GM21723 (cell line): Measurements from ENCODE around the gene SPIRE2.
A peak's percentile ranks its signal among the peaks of the same experiment; 100 is the strongest.
"Not testable (repeated sequence)": the region's sequence is repeated elsewhere in the genome, so short reads cannot be mapped to it uniquely, and the experiment has no call there.

Experiments used
- ATAC-seq: cut with Tn5 transposase; IDR thresholded peaks from one replicate; pipeline ENCODE4 v1.9.1; 2021; ENCODE audit warnings: mild to moderate bottlenecking, moderate library complexity; ENCODE audit not compliant: unreplicated experiment

Gene SPIRE2

GRCh38 chr16:89834813-89835363 lies 6.6 kb downstream of the SPIRE2 start:
- not testable (repeated sequence) for ATAC-seq

DNA sequence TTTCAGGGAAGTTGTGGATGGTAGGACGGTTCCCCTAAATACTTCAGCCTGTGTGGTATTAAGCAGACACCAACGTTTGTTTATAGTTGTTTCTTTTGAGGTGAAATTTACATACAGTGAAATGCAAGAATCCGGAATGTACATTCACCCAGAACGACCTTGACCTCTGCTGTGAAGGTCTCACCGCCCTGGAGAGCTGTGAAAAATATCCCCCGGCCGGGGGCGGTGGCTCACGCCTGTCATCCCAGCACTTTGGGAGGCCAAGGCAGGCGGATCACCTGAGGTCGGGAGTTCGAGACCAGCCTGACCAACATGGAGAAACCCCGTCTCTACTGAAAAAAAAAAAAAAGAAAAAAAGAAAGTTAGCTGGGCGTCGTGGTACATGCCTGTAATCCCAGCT lies 8.2 kb downstream of the SPIRE2 start:
- ATAC-seq = not testable (repeated sequence)

GRCh38 chr16:89837014-89837546 lies 8.8 kb downstream of the SPIRE2 start:
- no peak for ATAC-seq

DNA sequence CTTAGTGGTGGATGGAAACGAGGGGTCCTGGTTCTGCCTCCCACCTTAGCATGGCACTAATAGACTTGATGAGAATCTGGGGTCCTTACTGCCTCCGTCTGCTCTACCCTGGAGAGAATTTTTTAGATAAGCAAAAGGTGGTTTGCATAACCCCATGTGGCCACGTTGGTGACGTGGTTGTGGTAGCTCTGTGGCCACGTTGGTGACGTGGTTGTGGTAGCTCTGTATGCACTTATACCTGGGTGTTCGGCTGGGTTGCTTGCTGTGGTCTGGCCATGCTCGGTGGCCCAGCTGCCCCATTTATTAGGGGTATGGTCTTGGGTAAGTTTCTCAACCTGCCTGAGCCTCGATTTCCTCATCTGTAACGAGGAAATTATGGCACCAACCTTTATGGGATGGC lies 13.0 kb downstream of the SPIRE2 start:
- ATAC-seq = peak; percentile 47

DNA sequence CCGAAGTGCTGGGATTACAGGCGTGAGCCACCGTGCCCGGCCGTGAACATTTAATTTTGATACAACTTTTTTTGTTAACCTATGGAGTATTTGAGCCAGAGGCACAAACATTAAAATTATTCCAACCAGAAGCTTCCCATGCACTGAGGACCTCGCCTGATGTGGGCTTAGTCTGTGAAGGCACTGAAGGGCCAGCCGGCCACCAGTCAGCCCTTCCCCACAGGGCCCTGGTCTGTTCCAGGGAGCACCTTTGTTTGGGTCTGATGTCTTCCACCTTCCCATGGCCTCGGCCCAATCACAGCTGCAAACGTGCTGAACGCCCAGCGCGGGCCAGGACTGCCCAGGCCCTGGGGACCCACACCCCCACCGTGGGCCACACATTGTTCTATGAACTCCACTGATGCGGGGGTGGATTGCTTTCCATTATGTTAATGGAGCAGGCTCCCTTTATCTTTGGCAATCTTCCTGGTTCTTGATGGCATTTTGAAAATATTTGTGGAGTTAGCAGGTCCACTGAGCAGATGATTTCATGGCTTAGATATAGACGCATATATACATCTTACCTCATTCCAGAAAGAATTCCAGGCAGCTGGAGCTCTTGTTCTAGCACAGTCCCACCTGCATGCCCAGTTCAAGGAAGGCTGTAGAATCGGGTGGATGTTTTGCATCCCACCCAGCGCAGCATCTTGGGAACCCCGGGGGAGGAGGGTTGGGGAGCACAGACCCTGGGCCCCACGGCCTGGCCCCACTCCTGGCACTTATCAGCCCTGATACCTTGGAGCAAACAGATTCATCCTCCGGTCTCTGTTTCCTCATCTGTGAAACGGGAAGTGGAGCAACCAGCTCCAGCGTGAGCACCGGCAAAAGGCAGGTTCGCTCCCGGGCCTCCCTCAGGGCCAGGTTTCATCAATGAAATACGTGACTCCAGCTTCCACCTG lies 14.5 kb downstream of the SPIRE2 start:
- ATAC-seq = no peak

DNA sequence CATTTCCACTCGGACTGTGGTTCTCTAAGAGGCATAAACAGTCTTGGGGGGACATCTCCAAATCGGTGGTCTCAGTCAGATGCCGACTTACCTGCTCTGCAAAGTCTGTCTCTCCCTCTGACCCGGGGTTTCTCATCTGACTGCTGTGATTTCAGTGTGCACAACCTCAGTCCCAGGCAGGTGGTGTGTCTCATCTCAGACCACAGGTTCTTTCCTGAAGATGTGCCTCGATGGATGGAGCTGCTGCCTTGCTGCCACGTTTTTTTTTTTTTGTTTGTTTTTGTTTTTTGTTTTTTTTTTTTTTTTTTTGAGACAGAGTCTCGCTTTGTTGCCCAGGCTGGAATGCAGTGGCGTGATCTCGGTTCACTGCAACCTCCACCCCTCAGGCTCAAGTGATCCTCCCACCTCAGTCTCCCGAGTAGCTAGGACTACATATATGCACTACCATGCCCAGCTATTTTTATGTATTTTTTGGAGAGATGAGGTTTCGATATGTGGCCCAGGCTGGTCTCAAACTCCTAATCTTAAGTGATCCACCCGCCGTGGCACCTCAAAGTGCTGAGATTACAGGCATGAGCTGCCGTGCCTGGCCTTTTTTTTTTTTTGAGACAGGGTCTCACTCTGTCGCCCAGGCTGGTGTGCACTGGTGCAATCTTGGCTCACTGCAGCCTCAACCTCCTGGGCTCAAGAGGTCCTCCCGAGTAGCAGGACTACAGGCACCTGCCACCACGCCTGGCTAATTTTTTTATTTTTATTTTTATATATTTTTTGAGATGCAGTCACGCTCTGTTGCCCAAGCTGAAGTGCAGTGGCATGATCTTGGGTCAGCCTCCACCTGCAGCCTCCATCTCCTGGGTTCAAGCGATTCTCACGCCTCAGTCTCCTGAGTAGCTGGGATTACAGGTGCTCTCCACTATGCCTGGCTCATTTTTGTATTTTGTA lies 15.4 kb downstream of the SPIRE2 start:
- no peak for ATAC-seq

- no peak for ATAC-seq
Measured at GRCh38 chr16:89844739-89845339, 16.6 kb downstream of the SPIRE2 start.

GRCh38 chr16:89845417-89845816 lies 17.1 kb downstream of the SPIRE2 start:
- no peak for ATAC-seq

GRCh38 chr16:89847051-89847939 lies 19.0 kb downstream of the SPIRE2 start:
- no peak for ATAC-seq

DNA sequence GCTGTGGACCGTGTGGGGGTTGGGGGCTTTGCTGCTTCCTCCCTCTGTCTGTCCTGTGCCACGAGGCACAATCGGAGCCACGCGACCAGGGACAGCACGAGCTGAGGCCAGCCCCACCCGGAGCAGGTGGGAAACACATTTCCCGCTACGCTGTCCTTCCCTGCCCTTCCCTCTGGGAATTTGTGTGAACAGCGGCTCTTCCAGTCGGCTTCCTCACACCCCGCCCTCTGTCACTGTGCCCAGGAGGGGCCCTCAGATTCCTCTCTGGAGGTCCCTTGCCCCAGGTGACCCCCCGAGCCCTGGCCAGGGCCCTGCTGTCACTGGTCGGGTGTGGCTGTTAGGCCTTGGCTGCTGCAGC lies 19.6 kb downstream of the SPIRE2 start:
- ATAC-seq = no peak

GRCh38 chr16:89848974-89849373 lies 20.7 kb downstream of the SPIRE2 start:
- no peak for ATAC-seq

- no peak for ATAC-seq
Measured at GRCh38 chr16:89853306-89853993, 25.2 kb downstream of the SPIRE2 start.

- no peak for ATAC-seq
Measured at GRCh38 chr16:89855301-89855945, 27.1 kb downstream of the SPIRE2 start.

- ATAC-seq = no peak
Measured at GRCh38 chr16:89855986-89856385, 27.7 kb downstream of the SPIRE2 start.

GRCh38 chr16:89858973-89859614 lies 30.8 kb downstream of the SPIRE2 start:
- no peak for ATAC-seq

DNA sequence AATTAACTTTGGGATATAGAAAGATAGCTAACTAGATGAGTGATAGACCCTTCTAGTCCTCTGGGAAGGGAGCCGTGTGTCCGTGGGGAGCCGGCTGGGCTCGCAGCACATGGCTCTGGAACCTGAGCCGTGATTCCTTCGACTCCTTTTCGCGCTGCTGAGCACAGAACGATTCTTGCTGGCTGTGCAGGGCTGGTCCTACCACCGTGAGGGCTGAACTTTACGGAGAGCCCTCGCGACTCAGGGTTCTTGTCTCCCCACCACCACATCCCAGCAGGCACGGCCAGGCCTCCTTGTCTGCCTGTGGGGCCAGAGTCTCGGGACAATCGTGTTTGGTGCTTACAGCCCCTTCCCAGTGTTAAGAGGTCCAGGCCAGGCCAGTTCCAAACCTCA lies 31.3 kb downstream of the SPIRE2 start:
- no peak for ATAC-seq

- ATAC-seq = no peak
Measured at GRCh38 chr16:89860747-89861304, 32.6 kb downstream of the SPIRE2 start.

GRCh38 chr16:89861648-89862047 lies 33.4 kb downstream of the SPIRE2 start:
- ATAC-seq = no peak
